HepG2 (cell line): ENCODE data around the gene ELL. TPM values are rescaled to one million over a fixed set of nuclear protein-coding genes. Genes with fewer than 3 reads are reported as not detected.

Experiments
- ATAC-seq: fragments of 200-7000 bp; cut with Tn5 transposase; 3 replicates; pipeline ENCODE4 v1.9.1; 2020; ENCODE audit warnings: mild to moderate bottlenecking, moderate library complexity
- BruUV-seq: library from RNA; stranded (reverse); fragments of 400-500 nt; replicated peaks from 2 replicates; lab custom pipeline; 2021; lab: Mats Ljungman, UMichigan
- CTCF ChIA-PET: fragments of 300-600 bp; formaldehyde crosslinking; extraction: SDS; loops from one replicate; lab custom pipeline; 2021; ENCODE audit warnings: low total read pairs, inconsistent platforms, low intra/inter-chr PET ratio; lab: Yijun Ruan, JAX
- POLR2A ChIA-PET: fragments of 350-600 bp; sonication (Branson Sonifier 250); formaldehyde crosslinking; loops from one replicate; lab custom pipeline; 2020; ENCODE audit warnings: antibody characterized with exemption, inconsistent platforms; lab: Yijun Ruan, JAX
- DNase-seq: peaks from one replicate; pipeline ENCODE4 v3.0.0-alpha.2; 2015; ENCODE audit warnings: low spot score
- FAIRE-seq: peaks from 3 replicates; lab custom pipeline; 2011; peaks lifted over from hg19 to GRCh38; lab: Jason Lieb, UNC
- H2AFZ ChIP-seq: one replicate; pipeline ENCODE4 v1.6.1; 2011; ENCODE audit warnings: low read length, inconsistent platforms
- H3K27ac ChIP-seq: fragments of 300-600 bp; 3 replicates; pipeline ENCODE4 v1.8.0; 2011; ENCODE audit warnings: mixed run types, mild to moderate bottlenecking, mixed read lengths, low read length, inconsistent platforms; ENCODE audit not compliant: insufficient read depth; ENCODE audit errors: extremely low read length
- H3K27me3 ChIP-seq, 2 experiments: fragments of 200-600 bp in 1 of 2; 2 replicates in 1 of 2; 3 replicates in 1 of 2; pipeline versions ENCODE4 v1.6.0 to v1.8.0; 2011; ENCODE audit warnings: low read length in 2 of 2, mild to moderate bottlenecking in 2 of 2, moderate library complexity in 2 of 2, inconsistent platforms in 1 of 2; ENCODE audit not compliant: insufficient read depth in 2 of 2, control insufficient read depth in 1 of 2
- H3K36me3 ChIP-seq, 2 experiments: fragments of 200-600 bp in 1 of 2; replicated peaks in 1 of 2; 2 replicates in 1 of 2; 3 replicates in 1 of 2; pipeline versions ENCODE4 v1.5.1 to v1.8.0; 2011; ENCODE audit warnings: low read length in 2 of 2, inconsistent platforms in 1 of 2; ENCODE audit not compliant: insufficient read depth in 2 of 2, control insufficient read depth in 1 of 2
- H3K4me1 ChIP-seq: 2 replicates; pipeline ENCODE4 v1.5.1; 2012; ENCODE audit warnings: low read length, inconsistent platforms; ENCODE audit not compliant: insufficient read depth
- H3K4me2 ChIP-seq: 2 replicates; pipeline ENCODE4 v1.6.0; 2011; ENCODE audit warnings: low read depth, low read length, inconsistent platforms
- H3K4me3 ChIP-seq, 3 experiments: fragments of 200-600 bp in 1 of 3; sonication (generic), shearing (Covaris generic) in 1 of 3; replicated peaks in 1 of 3; 2 replicates each; pipeline ENCODE4 v1.5.1; 2011 to 2016; ENCODE audit warnings: low read length in 3 of 3, inconsistent platforms in 2 of 3, low read depth in 2 of 3, mild to moderate bottlenecking in 2 of 3, control low read depth in 1 of 3, mixed read lengths in 1 of 3; ENCODE audit not compliant: insufficient read depth in 1 of 3
- H3K79me2 ChIP-seq: one replicate; pipeline ENCODE4 v1.6.1; 2011; ENCODE audit warnings: low read length, inconsistent platforms; ENCODE audit not compliant: insufficient read depth
- H3K9ac ChIP-seq: 2 replicates; pipeline ENCODE4 v1.6.0; 2011; ENCODE audit warnings: mild to moderate bottlenecking, low read depth, low read length, inconsistent platforms; ENCODE audit not compliant: insufficient read depth
- H3K9me3 ChIP-seq: 2 replicates; pipeline ENCODE4 v1.5.1; 2012; ENCODE audit warnings: mild to moderate bottlenecking, low read length
- H4K20me1 ChIP-seq: 2 replicates; pipeline ENCODE4 v1.6.0; 2011; ENCODE audit warnings: inconsistent platforms, mild to moderate bottlenecking, low read length, moderate library complexity; ENCODE audit not compliant: insufficient read depth
- DMAP1 ChIP-seq: IDR thresholded peaks from 2 replicates; pipeline ENCODE4 v1.6.1; 2016
- GABPB1 ChIP-seq: IDR thresholded peaks from 2 replicates; pipeline ENCODE4 v1.6.1; 2016; ENCODE audit warnings: mild to moderate bottlenecking, missing genetic modification reagents, moderate library complexity, missing compliant biosample characterization
- HCFC1 ChIP-seq: fragments of 150-350 bp; IDR thresholded peaks from 2 replicates; pipeline ENCODE4 v1.6.1; 2014; ENCODE audit warnings: low read depth, low read length
- JUN ChIP-seq: sonication (generic); formaldehyde crosslinking; IDR thresholded peaks from 2 replicates; pipeline ENCODE4 v1.4.0; 2020; ENCODE audit warnings: mild to moderate bottlenecking, missing genetic modification reagents
- KDM5B ChIP-seq: sonication (generic); formaldehyde crosslinking; IDR thresholded peaks from 2 replicates; pipeline ENCODE4 v1.4.0; 2020; ENCODE audit warnings: missing genetic modification reagents, mild to moderate bottlenecking, borderline replicate concordance
- NFIC ChIP-seq: IDR thresholded peaks from 2 replicates; pipeline ENCODE4 v1.6.1; 2012; ENCODE audit warnings: mild to moderate bottlenecking, low read length, inconsistent platforms
- REPIN1 ChIP-seq: sonication (generic); formaldehyde crosslinking; IDR thresholded peaks from 2 replicates; pipeline ENCODE4 v1.8.0; 2022; ENCODE audit warnings: missing genetic modification reagents, low read depth, mild to moderate bottlenecking, borderline replicate concordance
- SALL1 ChIP-seq: sonication (generic); formaldehyde crosslinking; IDR thresholded peaks from 2 replicates; pipeline ENCODE4 v1.8.0; 2022; ENCODE audit warnings: mild to moderate bottlenecking, missing genetic modification reagents
- ZFP41 ChIP-seq: sonication (generic); formaldehyde crosslinking; IDR thresholded peaks from 2 replicates; pipeline ENCODE4 v1.4.0; 2020; ENCODE audit warnings: mild to moderate bottlenecking, missing genetic modification reagents, borderline replicate concordance
- ZNF501 ChIP-seq: sonication (generic); formaldehyde crosslinking; IDR thresholded peaks from 2 replicates; pipeline ENCODE4 v1.5.1; 2020; ENCODE audit warnings: mild to moderate bottlenecking, moderate library complexity, missing genetic modification reagents
- ZNF775 ChIP-seq: sonication (generic); formaldehyde crosslinking; IDR thresholded peaks from 2 replicates; pipeline ENCODE4 v1.4.0; 2020; ENCODE audit warnings: missing genetic modification reagents, mild to moderate bottlenecking, moderate library complexity, borderline replicate concordance
- ZSCAN25 ChIP-seq: sonication (generic); formaldehyde crosslinking; IDR thresholded peaks from 2 replicates; pipeline ENCODE4 v1.8.0; 2022; ENCODE audit warnings: mild to moderate bottlenecking, missing genetic modification reagents
- WGBS: methylation state at CpG from one replicate; pipeline ENCODE4 v1.1.6; 2017; ENCODE audit warnings: low lambda C conversion rate; 5-methylcytosine and 5-hydroxymethylcytosine counted together
- in situ Hi-C: cut with HindIII; loops from 2 replicates; pipeline ENCODE4 v1.10.0; 2017; ENCODE audit warnings: low pct_unique_long_range_greater_than_20kb; ENCODE audit not compliant: extremely low pct_ligation_motif_present
- intact Hi-C: fragments of 100-400 bp; cut with micrococcal nuclease; formaldehyde crosslinking; loops from one replicate; pipeline ENCODE4 v1.10.0; 2022; ENCODE audit not compliant: unreplicated experiment
- polyA plus RNA-seq, 8 experiments: library from polyadenylated mRNA; depleted of rRNA in 3 of 8; stranded (reverse) in 7 of 8; unstranded in 1 of 8; fragments of >200 nt; fragmentation: Illumina TruSeq in 4 of 8; extraction: Trizol in 4 of 8; gene quantifications; 2 replicates each; pipeline versions ENCODE4 v1.2.1 to v1.2.3, GENCODE V29; 2011 to 2016; ENCODE audit warnings: low read depth in 4 of 8, missing spikeins in 1 of 8, mixed read lengths in 1 of 8; ENCODE audit not compliant: insufficient read depth in 1 of 8
- total RNA-seq, 5 experiments: library from RNA; depleted of rRNA; stranded (reverse); fragments of >200 nt; fragmentation: Illumina TruSeq; extraction: Trizol; gene quantifications; 2 replicates each; pipeline ENCODE4 v1.2.3, GENCODE V29; 2016; ENCODE audit warnings: low read depth in 1 of 5
- TF ChIP-seq, protein P1 (sequence below): sonication (generic); formaldehyde crosslinking; IDR thresholded peaks from 2 replicates; pipeline ENCODE4 v1.5.1; 2020; ENCODE audit warnings: mild to moderate bottlenecking, missing genetic modification reagents, moderate library complexity
- TF ChIP-seq, protein P2 (sequence below): sonication (generic); formaldehyde crosslinking; IDR thresholded peaks from 2 replicates; pipeline ENCODE4 v1.5.0; 2020; ENCODE audit warnings: mild to moderate bottlenecking, missing genetic modification reagents, moderate library complexity
- TF ChIP-seq, protein P3 (sequence below): sonication (generic); formaldehyde crosslinking; IDR thresholded peaks from 2 replicates; pipeline ENCODE4 v1.4.0; 2020; ENCODE audit warnings: mild to moderate bottlenecking, low read depth, missing genetic modification reagents

ELL gene
- total and polyA plus RNA-seq, 2 of the 13 experiments (the other 11 are each of a cell fraction or from before 2014, with no cell fraction given): 3.7 to 5.4 TPM

DNA sequence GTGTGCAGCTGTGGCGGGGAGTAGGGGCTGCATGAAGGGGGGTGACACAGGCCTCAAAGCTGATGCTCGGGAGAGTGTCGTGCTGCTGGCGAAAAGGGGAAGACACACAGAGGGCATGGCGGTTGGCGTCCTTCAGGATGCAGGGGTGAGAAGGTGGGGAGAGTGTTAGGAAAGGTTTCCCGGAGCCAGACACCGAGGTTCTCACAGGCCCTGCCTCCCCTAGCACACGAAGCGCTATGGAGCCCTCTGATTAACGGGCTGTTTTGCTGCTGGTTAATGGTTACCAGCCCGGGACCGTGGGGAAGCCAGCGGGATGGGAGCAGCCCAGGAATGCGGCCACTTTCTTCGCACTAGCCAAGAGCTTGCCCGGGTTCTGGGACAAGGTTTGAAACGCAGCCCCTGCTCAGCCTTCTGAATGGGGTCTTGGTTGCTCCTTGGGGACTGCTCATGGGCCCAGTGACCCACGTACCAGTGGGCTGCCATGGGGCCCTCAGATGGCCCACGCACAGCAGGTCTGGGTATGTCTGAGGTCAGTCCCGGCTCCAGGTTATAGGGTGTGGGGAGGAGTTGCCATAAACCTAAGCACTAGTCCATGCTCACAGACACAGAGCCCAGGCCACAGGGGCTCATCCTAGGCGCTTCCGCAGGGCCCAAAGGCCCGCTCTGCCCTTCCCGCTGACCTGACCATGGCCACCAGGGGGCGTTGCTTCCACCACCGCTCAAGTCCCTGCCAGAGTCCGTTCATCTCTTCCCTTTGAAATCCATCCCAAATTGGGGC is 52.6 kb downstream of the ELL start:
- peak overlapping the region; percentile 45 for H3K27ac ChIP-seq
- H3K27me3 ChIP-seq: no peaks in the 10 kb centered on the region
- peaks cover 74% of the 10 kb centered on the region for H3K4me1 ChIP-seq
- peak; percentile 87 for ATAC-seq
- H3K79me2 ChIP-seq: peaks cover 23% of the 10 kb centered on the region
- CTCF ChIA-PET: interaction anchor here (0.8 to 1.8 kb wide), 7 partner anchors 18 to 206 kb away, joined by 3 to 7 read pairs (median 3); no protein-coding TSS in a partner anchor
- peaks cover 26% of the 10 kb centered on the region; the same call in 1 of the 2 replicates for H4K20me1 ChIP-seq
- H2AFZ ChIP-seq: no peak overlapping the region
- peak; percentile 84 for FAIRE-seq
- H3K36me3 ChIP-seq: peaks cover 6 to 16% of the 10 kb centered on the region in 2 experiments; a peak in 3 of 5 replicates
- no TSS peak for BruUV-seq
- H3K9me3 ChIP-seq: no peaks in the 10 kb centered on the region
- intact Hi-C loops (loop anchor here (1.0 to 5.0 kb wide), 4 partner anchors 38 to 208 kb away; partner anchors contain the start of genes KXD1 and REX1BD), in situ Hi-C loops (no loop called here)
- peak; percentile 85 for DNase-seq
- peak overlapping the region; percentile 88 for H3K4me2 ChIP-seq
- peak overlapping the region; percentile 59 for H3K9ac ChIP-seq
- H3K4me3 ChIP-seq: peak overlapping the region; percentile 36 to 65 (median 38); a peak in 5 of 6 replicates
- POLR2A ChIA-PET: interaction anchor here (1.1 to 2.2 kb wide), 8 partner anchors 13 to 119 kb away, joined by 3 to 16 read pairs (median 4); partner anchors contain the start of genes KXD1, REX1BD and UBA52
- 6% methylated on average over 15 of the region's 28 CpGs for WGBS
- TF ChIP-seq, protein P1, sequence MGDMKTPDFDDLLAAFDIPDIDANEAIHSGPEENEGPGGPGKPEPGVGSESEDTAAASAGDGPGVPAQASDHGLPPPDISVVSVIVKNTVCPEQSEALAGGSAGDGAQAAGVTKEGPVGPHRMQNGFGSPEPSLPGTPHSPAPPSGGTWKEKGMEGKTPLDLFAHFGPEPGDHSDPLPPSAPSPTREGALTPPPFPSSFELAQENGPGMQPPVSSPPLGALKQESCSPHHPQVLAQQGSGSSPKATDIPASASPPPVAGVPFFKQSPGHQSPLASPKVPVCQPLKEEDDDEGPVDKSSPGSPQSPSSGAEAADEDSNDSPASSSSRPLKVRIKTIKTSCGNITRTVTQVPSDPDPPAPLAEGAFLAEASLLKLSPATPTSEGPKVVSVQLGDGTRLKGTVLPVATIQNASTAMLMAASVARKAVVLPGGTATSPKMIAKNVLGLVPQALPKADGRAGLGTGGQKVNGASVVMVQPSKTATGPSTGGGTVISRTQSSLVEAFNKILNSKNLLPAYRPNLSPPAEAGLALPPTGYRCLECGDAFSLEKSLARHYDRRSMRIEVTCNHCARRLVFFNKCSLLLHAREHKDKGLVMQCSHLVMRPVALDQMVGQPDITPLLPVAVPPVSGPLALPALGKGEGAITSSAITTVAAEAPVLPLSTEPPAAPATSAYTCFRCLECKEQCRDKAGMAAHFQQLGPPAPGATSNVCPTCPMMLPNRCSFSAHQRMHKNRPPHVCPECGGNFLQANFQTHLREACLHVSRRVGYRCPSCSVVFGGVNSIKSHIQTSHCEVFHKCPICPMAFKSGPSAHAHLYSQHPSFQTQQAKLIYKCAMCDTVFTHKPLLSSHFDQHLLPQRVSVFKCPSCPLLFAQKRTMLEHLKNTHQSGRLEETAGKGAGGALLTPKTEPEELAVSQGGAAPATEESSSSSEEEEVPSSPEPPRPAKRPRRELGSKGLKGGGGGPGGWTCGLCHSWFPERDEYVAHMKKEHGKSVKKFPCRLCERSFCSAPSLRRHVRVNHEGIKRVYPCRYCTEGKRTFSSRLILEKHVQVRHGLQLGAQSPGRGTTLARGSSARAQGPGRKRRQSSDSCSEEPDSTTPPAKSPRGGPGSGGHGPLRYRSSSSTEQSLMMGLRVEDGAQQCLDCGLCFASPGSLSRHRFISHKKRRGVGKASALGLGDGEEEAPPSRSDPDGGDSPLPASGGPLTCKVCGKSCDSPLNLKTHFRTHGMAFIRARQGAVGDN (CRISPR knock-in tag): peak; percentile 91
- no peak for TF ChIP-seq HCFC1
- peak; percentile 22; the same call in 1 of the 2 replicates for TF ChIP-seq DMAP1 (CRISPR knock-in tag)
- peak; percentile 42; the same call in 1 of the 2 replicates for TF ChIP-seq SALL1 (CRISPR knock-in tag)
- peak; percentile 30; the same call in 1 of the 2 replicates for TF ChIP-seq REPIN1 (CRISPR knock-in tag)
- TF ChIP-seq, protein P2, sequence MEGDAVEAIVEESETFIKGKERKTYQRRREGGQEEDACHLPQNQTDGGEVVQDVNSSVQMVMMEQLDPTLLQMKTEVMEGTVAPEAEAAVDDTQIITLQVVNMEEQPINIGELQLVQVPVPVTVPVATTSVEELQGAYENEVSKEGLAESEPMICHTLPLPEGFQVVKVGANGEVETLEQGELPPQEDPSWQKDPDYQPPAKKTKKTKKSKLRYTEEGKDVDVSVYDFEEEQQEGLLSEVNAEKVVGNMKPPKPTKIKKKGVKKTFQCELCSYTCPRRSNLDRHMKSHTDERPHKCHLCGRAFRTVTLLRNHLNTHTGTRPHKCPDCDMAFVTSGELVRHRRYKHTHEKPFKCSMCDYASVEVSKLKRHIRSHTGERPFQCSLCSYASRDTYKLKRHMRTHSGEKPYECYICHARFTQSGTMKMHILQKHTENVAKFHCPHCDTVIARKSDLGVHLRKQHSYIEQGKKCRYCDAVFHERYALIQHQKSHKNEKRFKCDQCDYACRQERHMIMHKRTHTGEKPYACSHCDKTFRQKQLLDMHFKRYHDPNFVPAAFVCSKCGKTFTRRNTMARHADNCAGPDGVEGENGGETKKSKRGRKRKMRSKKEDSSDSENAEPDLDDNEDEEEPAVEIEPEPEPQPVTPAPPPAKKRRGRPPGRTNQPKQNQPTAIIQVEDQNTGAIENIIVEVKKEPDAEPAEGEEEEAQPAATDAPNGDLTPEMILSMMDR (CRISPR knock-in tag): peak; percentile 90
- 0 out of 2 replicates have a peak, but pooled peaks have one; percentile 37 for TF ChIP-seq JUN (CRISPR knock-in tag)
- TF ChIP-seq ZNF775 (CRISPR knock-in tag): no peak
- no peak for TF ChIP-seq NFIC
- TF ChIP-seq ZSCAN25 (CRISPR knock-in tag): peak; percentile 97
- 0 out of 2 replicates have a peak, but pooled peaks have one; percentile 10 for TF ChIP-seq KDM5B (CRISPR knock-in tag)
- no peak for TF ChIP-seq ZFP41
- TF ChIP-seq ZNF501 (CRISPR knock-in tag): peak; percentile 27; the same call in 1 of the 2 replicates
- TF ChIP-seq GABPB1 (CRISPR knock-in tag): peak; percentile 38; the same call in 1 of the 2 replicates
- TF ChIP-seq, protein P3, sequence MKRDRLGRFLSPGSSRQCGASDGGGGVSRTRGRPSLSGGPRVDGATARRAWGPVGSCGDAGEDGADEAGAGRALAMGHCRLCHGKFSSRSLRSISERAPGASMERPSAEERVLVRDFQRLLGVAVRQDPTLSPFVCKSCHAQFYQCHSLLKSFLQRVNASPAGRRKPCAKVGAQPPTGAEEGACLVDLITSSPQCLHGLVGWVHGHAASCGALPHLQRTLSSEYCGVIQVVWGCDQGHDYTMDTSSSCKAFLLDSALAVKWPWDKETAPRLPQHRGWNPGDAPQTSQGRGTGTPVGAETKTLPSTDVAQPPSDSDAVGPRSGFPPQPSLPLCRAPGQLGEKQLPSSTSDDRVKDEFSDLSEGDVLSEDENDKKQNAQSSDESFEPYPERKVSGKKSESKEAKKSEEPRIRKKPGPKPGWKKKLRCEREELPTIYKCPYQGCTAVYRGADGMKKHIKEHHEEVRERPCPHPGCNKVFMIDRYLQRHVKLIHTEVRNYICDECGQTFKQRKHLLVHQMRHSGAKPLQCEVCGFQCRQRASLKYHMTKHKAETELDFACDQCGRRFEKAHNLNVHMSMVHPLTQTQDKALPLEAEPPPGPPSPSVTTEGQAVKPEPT (CRISPR knock-in tag): no peak
